SK-N-MC (cell line): ENCODE data around the gene GYPB.
"Not testable (repeated sequence)": the region's sequence is repeated elsewhere in the genome, so short reads cannot be mapped to it uniquely, and the experiment has no call there.

Experiments used
- DNase-seq: peaks from one replicate; pipeline ENCODE4 v3.0.0-alpha.2; 2011; ENCODE audit warnings: low read depth, low spot score
- H3K27ac ChIP-seq: fragments of 200-600 bp; sonication (generic); 2 replicates; pipeline ENCODE4 v1.5.1; 2016; ENCODE audit warnings: mixed run types
- H3K36me3 ChIP-seq: fragments of 200-600 bp; sonication (generic); 2 replicates; pipeline ENCODE4 v1.6.1; 2017; ENCODE audit warnings: antibody characterized with exemption, low read length, mixed read lengths; ENCODE audit not compliant: insufficient read depth
- H3K4me3 ChIP-seq: fragments of 200-600 bp; sonication (generic); 2 replicates; pipeline ENCODE4 v1.5.1; 2016
- H3K9ac ChIP-seq: fragments of 200-600 bp; sonication (generic); 2 replicates; pipeline ENCODE4 v1.8.0; 2017; ENCODE audit warnings: mixed run types, mixed read lengths; ENCODE audit not compliant: insufficient read length
- H3K9me3 ChIP-seq: fragments of 200-600 bp; sonication (generic); 2 replicates; pipeline ENCODE4 v1.6.1; 2017; ENCODE audit warnings: low read depth, mild to moderate bottlenecking, antibody characterized with exemption, low read length, moderate library complexity, mixed read lengths
- EZH2 ChIP-seq: fragments of 200-600 bp; sonication (generic); IDR thresholded peaks from one replicate; pipeline ENCODE4 v1.6.1; 2017; ENCODE audit warnings: antibody characterized with exemption
- POLR2AphosphoS5 ChIP-seq: IDR thresholded peaks from 2 replicates; pipeline ENCODE4 v1.6.1; 2012; ENCODE audit warnings: mild to moderate bottlenecking, low read depth, low read length, borderline replicate concordance

The GYPB gene

GRCh38 chr4:144019277-144019676 is at the start of gene GYPB:
Gene GYPB (minus strand): TSS chr4:144019380. CDS start chr4:144019287, 93 bp downstream.
- not testable (repeated sequence) for H3K9me3 ChIP-seq, H3K36me3 ChIP-seq, H3K27ac ChIP-seq, DNase-seq, H3K4me3 ChIP-seq, H3K9ac ChIP-seq

- not testable (repeated sequence) for H3K36me3 ChIP-seq, H3K27ac ChIP-seq, H3K4me3 ChIP-seq, H3K9ac ChIP-seq, H3K9me3 ChIP-seq, DNase-seq
Observed at GRCh38 chr4:144061556-144061955, 42.4 kb upstream of the GYPB start.

GRCh38 chr4:144060234-144060859 is 41.2 kb upstream of the GYPB start:
- DNase-seq, H3K4me3 ChIP-seq, H3K27ac ChIP-seq, H3K9ac ChIP-seq, H3K9me3 ChIP-seq, H3K36me3 ChIP-seq: not testable (repeated sequence)

GRCh38 chr4:144056800-144057199 is 37.6 kb upstream of the GYPB start:
- DNase-seq = no peak

GRCh38 chr4:144055336-144055735 is 36.2 kb upstream of the GYPB start:
- not testable (repeated sequence) for H3K27ac ChIP-seq, H3K9ac ChIP-seq, H3K36me3 ChIP-seq, H3K4me3 ChIP-seq, DNase-seq, H3K9me3 ChIP-seq

More at GRCh38 chr4:144056800-144057199, 37.6 kb upstream of the GYPB start:
- TF ChIP-seq EZH2 (no peak), POLR2AphosphoS5 (no peak)
- Histone ChIP-seq H3K27ac (no peak overlapping the region), H3K4me3 (no peak overlapping the region), H3K36me3 (no peaks in the 10 kb centered on the region), H3K9me3 (no peaks in the 10 kb centered on the region), H3K9ac (no peak overlapping the region)

- not testable (repeated sequence) for H3K9ac ChIP-seq, H3K36me3 ChIP-seq, H3K4me3 ChIP-seq, H3K27ac ChIP-seq, H3K9me3 ChIP-seq, DNase-seq
Observed at GRCh38 chr4:144051494-144051893, 32.3 kb upstream of the GYPB start.

GRCh38 chr4:144050631-144051030 is 31.5 kb upstream of the GYPB start:
- not testable (repeated sequence) for DNase-seq, H3K27ac ChIP-seq, H3K36me3 ChIP-seq, H3K4me3 ChIP-seq, H3K9ac ChIP-seq, H3K9me3 ChIP-seq

- H3K4me3 ChIP-seq, H3K9ac ChIP-seq, H3K9me3 ChIP-seq, H3K27ac ChIP-seq, H3K36me3 ChIP-seq, DNase-seq: not testable (repeated sequence)
Observed at GRCh38 chr4:144049495-144050424, 30.6 kb upstream of the GYPB start.

GRCh38 chr4:144044936-144045335 is 25.8 kb upstream of the GYPB start:
- H3K9ac ChIP-seq, H3K36me3 ChIP-seq, H3K27ac ChIP-seq, H3K4me3 ChIP-seq, DNase-seq, H3K9me3 ChIP-seq: not testable (repeated sequence)

GRCh38 chr4:144032580-144032979 is 13.4 kb upstream of the GYPB start:
- H3K27ac ChIP-seq, H3K9me3 ChIP-seq, H3K36me3 ChIP-seq, DNase-seq, H3K9ac ChIP-seq, H3K4me3 ChIP-seq: not testable (repeated sequence)

GRCh38 chr4:144031875-144032274 is 12.7 kb upstream of the GYPB start:
- not testable (repeated sequence) for H3K9ac ChIP-seq, H3K36me3 ChIP-seq, H3K4me3 ChIP-seq, H3K9me3 ChIP-seq, DNase-seq, H3K27ac ChIP-seq

- H3K4me3 ChIP-seq, H3K27ac ChIP-seq, H3K36me3 ChIP-seq, H3K9ac ChIP-seq, H3K9me3 ChIP-seq, DNase-seq: not testable (repeated sequence)
Observed at GRCh38 chr4:144031369-144031768, 12.2 kb upstream of the GYPB start.

- not testable (repeated sequence) for DNase-seq, H3K36me3 ChIP-seq, H3K27ac ChIP-seq
Observed at GRCh38 chr4:144030708-144031107, 11.5 kb upstream of the GYPB start.

GRCh38 chr4:144026682-144027081 is 7.5 kb upstream of the GYPB start:
- DNase-seq, H3K4me3 ChIP-seq, H3K9ac ChIP-seq, H3K36me3 ChIP-seq, H3K27ac ChIP-seq, H3K9me3 ChIP-seq: not testable (repeated sequence)

More at GRCh38 chr4:144030708-144031107, 11.5 kb upstream of the GYPB start:
- H3K9me3 ChIP-seq, H3K4me3 ChIP-seq, H3K9ac ChIP-seq: not testable (repeated sequence)
